ENCODE results near the gene KLB.

- no peak for TF ChIP-seq TAF1 (IDR thresholded peaks at IDR 0.05; ENCODE audit: borderline replicate concordance, insufficient read depth, low read length)
- TF ChIP-seq POLR2AphosphoS5 (IDR thresholded peaks at IDR 0.05; ENCODE audit: low read depth, low read length), result no peak
- no peak for TF ChIP-seq REST (IDR thresholded peaks at IDR 0.05; ENCODE audit: insufficient read depth in 1 of 2, low read depth in 2 of 2, low read length in 2 of 2)
These were observed 73.5 kb downstream of the KLB start for GRCh38 chr4:39480251-39480650.

Measured in PFSK-1 (cell line).